ENCODE data around the gene CASZ1. TPM values are rescaled to one million over a fixed set of nuclear protein-coding genes. Genes with fewer than 3 reads are reported as not detected.

CASZ1 gene
- total and polyA plus RNA-seq, 12 donors = 19.5 to 79.8 (median 64.7) TPM

- H3K4me1 ChIP-seq = peaks cover 0 to 14% (median 0%) of the 10 kb centered on the region in 9 donors
- no peaks in the 10 kb centered on the region for H3K27me3 ChIP-seq
- intact Hi-C loops (cut with DNase I) = loop anchor here in 1 of 10 donors (2.0 kb wide), 1 partner anchor 48 kb away; no protein-coding TSS in a partner anchor
- TF ChIP-seq CTCF (IDR thresholded peaks at IDR 0.05) = no peak
- 94 to 95% methylated on average over 5 of the region's 5 CpGs for WGBS, 2 donors
- H3K36me3 ChIP-seq = no peaks in the 10 kb centered on the region
- no peak for DNase-seq
- H3K4me3 ChIP-seq = no peak overlapping the region
- peaks cover 0 to 7% (median 0%) of the 10 kb centered on the region in 11 donors for H3K9me3 ChIP-seq
- H3K27ac ChIP-seq = no peak overlapping the region
- ATAC-seq = no peak
These were observed 207.8 kb downstream of the CASZ1 start for GRCh38 chr1:10588640-10589039.

Other genes starting within 250 kb of the CASZ1 start
- 100 to 1,000 TPM in 6 of 10 donors, 10 to 100 TPM in 4; 77.4 to 138 (median 108) TPM for gene TARDBP, start 216.0 kb upstream of the CASZ1 start, total RNA-seq
- gene TARDBP, start 216.0 kb upstream of the CASZ1 start, polyA plus RNA-seq = 10 to 100 TPM; 66.0 to 96.9 TPM